OCI-LY1 (cell line): ENCODE results near the gene KCTD18.

ENCODE experiments used
- H2AFZ ChIP-seq: fragments of 200-600 bp; sonication (generic), shearing (Covaris generic); 2 replicates; pipeline ENCODE4 v1.6.0; 2014; ENCODE audit warnings: antibody characterized with exemption, mild to moderate bottlenecking, low read length
- H3F3A ChIP-seq: fragments of 200-600 bp; sonication (generic), shearing (Covaris generic); 2 replicates; pipeline ENCODE4 v1.6.0; 2014; ENCODE audit warnings: mild to moderate bottlenecking, antibody characterized with exemption, low read length, moderate library complexity; ENCODE audit not compliant: insufficient read depth
- H3K27ac ChIP-seq: fragments of 200-600 bp; sonication (generic); 2 replicates; pipeline ENCODE4 v1.5.1; 2014; ENCODE audit warnings: low read length, mixed run types, mild to moderate bottlenecking, low read depth; ENCODE audit not compliant: poor library complexity, severe bottlenecking
- H3K27me3 ChIP-seq: fragments of 200-600 bp; sonication (generic); 2 replicates; pipeline ENCODE4 v1.6.0; 2014; ENCODE audit warnings: antibody characterized with exemption, mild to moderate bottlenecking, low read length, moderate library complexity; ENCODE audit not compliant: insufficient read depth
- H3K36me3 ChIP-seq: fragments of 200-600 bp; sonication (generic); 2 replicates; pipeline ENCODE4 v1.6.1; 2014; ENCODE audit warnings: mild to moderate bottlenecking, antibody characterized with exemption, low read length, moderate library complexity, mixed read lengths; ENCODE audit not compliant: insufficient read depth
- H3K4me1 ChIP-seq: fragments of 200-600 bp; sonication (generic); 2 replicates; pipeline ENCODE4 v1.5.1; 2014; ENCODE audit warnings: mild to moderate bottlenecking, low read length, moderate library complexity; ENCODE audit not compliant: insufficient read depth, severe bottlenecking
- H3K4me2 ChIP-seq: fragments of 200-600 bp; sonication (generic), shearing (Covaris generic); 2 replicates; pipeline ENCODE4 v1.6.1; 2014; ENCODE audit warnings: low read length
- H3K4me3 ChIP-seq: fragments of 200-600 bp; sonication (generic); 2 replicates; pipeline ENCODE4 v1.5.1; 2014; ENCODE audit warnings: low read length, low read depth, mild to moderate bottlenecking, mixed read lengths; ENCODE audit not compliant: poor library complexity, severe bottlenecking
- H3K79me2 ChIP-seq: fragments of 200-600 bp; shearing (Covaris generic); 2 replicates; pipeline ENCODE4 v1.6.1; 2016; ENCODE audit warnings: mixed run types, low read length, mixed read lengths; ENCODE audit not compliant: insufficient read depth
- H3K9ac ChIP-seq: fragments of 200-600 bp; sonication (generic), shearing (Covaris generic); 2 replicates; pipeline ENCODE4 v1.6.1; 2014; ENCODE audit warnings: mild to moderate bottlenecking, low read length, mixed read lengths
- H3K9me2 ChIP-seq: fragments of 200-600 bp; sonication (generic), shearing (Covaris generic); 2 replicates; pipeline ENCODE4 v1.6.1; 2014; ENCODE audit warnings: low read depth, mild to moderate bottlenecking, low read length, mixed read lengths
- H3K9me3 ChIP-seq: fragments of 200-600 bp; shearing (Covaris generic); 2 replicates; pipeline ENCODE4 v1.6.1; 2014; ENCODE audit warnings: low read length, mixed read lengths
- H4K20me1 ChIP-seq: fragments of 200-600 bp; sonication (generic), shearing (Covaris generic); 2 replicates; pipeline ENCODE4 v1.6.0; 2016; ENCODE audit warnings: mild to moderate bottlenecking, low read length; ENCODE audit not compliant: insufficient read depth
- CTCF ChIP-seq: fragments of 200-600 bp; sonication (generic), shearing (Covaris generic); IDR thresholded peaks from 2 replicates; pipeline ENCODE4 v1.5.1; 2017; ENCODE audit warnings: mild to moderate bottlenecking, antibody characterized with exemption, low read length, moderate library complexity, mixed read lengths
- EZH2 ChIP-seq: fragments of 200-600 bp; sonication (generic), shearing (Covaris generic); IDR thresholded peaks from 2 replicates; pipeline ENCODE4 v1.8.0; 2017; ENCODE audit warnings: borderline replicate concordance, mixed run types, mild to moderate bottlenecking, antibody characterized with exemption, low read length, moderate library complexity, mixed read lengths

The KCTD18 gene

DNA sequence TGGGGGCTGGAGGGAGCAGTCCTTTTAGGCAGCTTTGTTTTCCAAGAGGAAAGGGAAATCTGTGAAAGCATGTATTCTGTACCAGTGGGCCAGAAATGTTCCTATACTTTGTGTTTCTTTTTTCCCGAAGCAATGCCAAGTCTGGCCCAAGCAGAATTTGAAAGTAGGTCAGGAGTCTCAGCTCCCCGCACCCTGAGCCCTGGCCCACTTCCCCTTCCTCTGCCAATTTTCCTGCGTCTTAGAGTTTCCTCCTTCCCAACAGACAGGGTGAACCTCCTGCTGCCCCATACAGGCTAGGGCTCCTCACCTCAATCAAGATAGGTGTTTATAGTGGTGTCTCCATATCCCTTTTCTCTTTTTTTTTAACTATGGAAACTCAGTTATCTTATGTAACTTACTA lies 65.3 kb downstream of the KCTD18 start:
- H3K4me3 ChIP-seq = no peak overlapping the region
- no peaks in the 10 kb centered on the region for H3K9me2 ChIP-seq
- peaks cover 13% of the 10 kb centered on the region for H3K4me1 ChIP-seq
- no peaks in the 10 kb centered on the region for H3K36me3 ChIP-seq
- no peak for TF ChIP-seq EZH2
- no peak overlapping the region for H3K4me2 ChIP-seq
- H3F3A ChIP-seq = no peaks in the 10 kb centered on the region
- no peaks in the 10 kb centered on the region for H3K79me2 ChIP-seq
- H3K9me3 ChIP-seq = no peaks in the 10 kb centered on the region
- H3K9ac ChIP-seq = no peak overlapping the region
- no peaks in the 10 kb centered on the region for H4K20me1 ChIP-seq
- H3K27ac ChIP-seq = no peak overlapping the region
- H3K27me3 ChIP-seq = no peaks in the 10 kb centered on the region
- no peak overlapping the region for H2AFZ ChIP-seq

GRCh38 chr2:200443916-200444315 lies 66.0 kb downstream of the KCTD18 start:
- no peak overlapping the region for H2AFZ ChIP-seq
- no peaks in the 10 kb centered on the region for H4K20me1 ChIP-seq
- no peaks in the 10 kb centered on the region for H3K79me2 ChIP-seq
- no peak overlapping the region for H3K27ac ChIP-seq
- no peaks in the 10 kb centered on the region for H3K9me3 ChIP-seq
- no peaks in the 10 kb centered on the region for H3K9me2 ChIP-seq
- H3K4me3 ChIP-seq = no peak overlapping the region
- peaks cover 13% of the 10 kb centered on the region for H3K4me1 ChIP-seq
- TF ChIP-seq CTCF (no peak), EZH2 (no peak)
- no peaks in the 10 kb centered on the region for H3K36me3 ChIP-seq
- H3K4me2 ChIP-seq = no peak overlapping the region
- H3F3A ChIP-seq = no peaks in the 10 kb centered on the region
- no peaks in the 10 kb centered on the region for H3K27me3 ChIP-seq
- no peak overlapping the region for H3K9ac ChIP-seq

DNA sequence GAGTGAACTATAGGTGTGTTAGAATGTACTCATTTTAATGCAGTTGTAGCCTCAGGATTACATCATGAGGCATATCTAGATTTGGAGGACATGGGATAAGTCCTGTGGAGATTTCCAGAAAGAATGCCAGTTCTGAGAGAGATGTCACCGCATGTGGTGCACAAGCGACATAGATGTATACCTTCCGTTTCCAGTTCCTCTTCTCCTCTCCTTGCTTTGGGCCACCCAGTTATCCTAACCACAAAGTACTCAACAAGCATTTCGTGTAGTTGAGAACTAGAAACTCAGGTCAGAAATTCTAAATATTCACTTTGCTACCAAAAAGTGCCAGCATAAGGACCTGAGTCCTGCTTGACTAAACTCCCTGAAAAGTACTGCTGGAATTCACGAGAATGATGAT lies 66.5 kb downstream of the KCTD18 start:
- H3K9me2 ChIP-seq = no peaks in the 10 kb centered on the region

More for the DNA sequence above, 66.5 kb downstream of the KCTD18 start:
- no peaks in the 10 kb centered on the region for H3K27me3 ChIP-seq
- H3K4me3 ChIP-seq = no peak overlapping the region
- no peak overlapping the region for H3K9ac ChIP-seq
- no peak overlapping the region for H2AFZ ChIP-seq
- no peaks in the 10 kb centered on the region for H3K36me3 ChIP-seq
- H3K4me1 ChIP-seq = peaks cover 13% of the 10 kb centered on the region
- TF ChIP-seq CTCF (no peak), EZH2 (no peak)
- no peaks in the 10 kb centered on the region for H3K79me2 ChIP-seq
- no peak overlapping the region for H3K4me2 ChIP-seq
- no peaks in the 10 kb centered on the region for H3K9me3 ChIP-seq
- no peaks in the 10 kb centered on the region for H4K20me1 ChIP-seq
- no peaks in the 10 kb centered on the region for H3F3A ChIP-seq
- H3K27ac ChIP-seq = no peak overlapping the region
